Sciatic nerve (tissue), 2 donors: ENCODE measurements around the gene NR2E1. TPM values are rescaled to one million over a fixed set of nuclear protein-coding genes. Genes with fewer than 3 reads are reported as not detected.

ENCODE experiments used
- ATAC-seq: fragments of 200-7000 bp; cut with Tn5 transposase; one replicate; pipeline ENCODE4 v1.9.1; 2020; ENCODE audit warnings: mild to moderate bottlenecking, moderate library complexity
- DNase-seq: peaks from one replicate; pipeline ENCODE4 v3.0.0-alpha.2; 2020; ENCODE audit warnings: low spot score
- intact Hi-C: fragments of 100-400 bp; cut with DNase I; formaldehyde crosslinking; loops from one replicate; pipeline ENCODE4 v1.14.2; 2022
- total RNA-seq: library from RNA; stranded (reverse); fragmentation: NEBNext Ultra II Directional; extraction: Animal tissue kit (Norgen Biotek cat#: 25700); gene quantifications from one replicate; pipeline ENCODE4 v1.2.1, GENCODE V29; 2021
- donor health status: DM: no; HTN: no; CAD: no.
- donor health status: DM: no; HTN: no; CAD: no.

The NR2E1 gene
- total RNA-seq, 1 donor from 2014 or later, result not detected

DNA sequence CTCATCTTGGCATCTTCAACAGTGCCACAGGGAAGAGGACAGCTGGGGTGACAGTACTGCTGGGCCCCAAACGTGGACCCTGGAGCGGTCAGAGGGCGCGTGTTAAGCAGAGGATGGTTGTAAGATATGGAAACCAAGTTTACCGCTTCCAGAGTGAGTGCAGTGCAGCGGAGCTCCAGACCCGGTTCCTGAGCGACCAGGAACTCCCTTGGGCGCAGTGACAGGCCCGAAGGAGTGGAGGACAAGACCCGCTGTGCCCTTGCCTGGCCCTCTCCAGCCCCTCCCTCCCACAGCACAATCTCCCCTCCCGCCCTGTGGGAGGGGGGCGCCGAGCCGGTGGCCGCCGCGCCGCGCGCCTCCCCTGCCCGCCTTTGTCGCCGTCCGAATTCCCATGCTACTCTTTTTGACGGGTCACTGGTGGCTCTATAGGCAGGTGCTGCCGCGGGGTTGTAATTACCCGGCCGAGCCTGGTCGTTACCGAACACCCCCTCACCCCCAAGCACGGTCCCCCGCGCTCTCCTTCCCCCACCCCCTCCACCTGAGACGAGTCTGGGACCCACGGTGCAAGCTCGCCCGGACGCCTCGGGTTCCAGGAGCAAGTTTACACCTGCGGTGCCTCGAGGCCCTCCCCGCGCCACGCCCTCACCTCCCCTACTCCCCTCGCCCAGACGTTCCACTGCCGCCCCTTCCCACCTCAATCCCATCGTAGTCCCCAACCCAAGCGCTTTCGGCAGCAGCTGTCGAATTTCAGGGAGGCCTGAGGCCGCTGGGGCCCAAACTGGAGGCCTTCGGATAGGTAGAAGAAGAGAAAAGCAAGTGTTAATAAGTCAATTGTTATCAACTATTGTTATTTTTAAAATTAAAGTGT lies 3.9 kb downstream of the NR2E1 start:
- no peak for DNase-seq
- intact Hi-C loops, result no loop called here
- peak; percentile 28 for ATAC-seq

DNA sequence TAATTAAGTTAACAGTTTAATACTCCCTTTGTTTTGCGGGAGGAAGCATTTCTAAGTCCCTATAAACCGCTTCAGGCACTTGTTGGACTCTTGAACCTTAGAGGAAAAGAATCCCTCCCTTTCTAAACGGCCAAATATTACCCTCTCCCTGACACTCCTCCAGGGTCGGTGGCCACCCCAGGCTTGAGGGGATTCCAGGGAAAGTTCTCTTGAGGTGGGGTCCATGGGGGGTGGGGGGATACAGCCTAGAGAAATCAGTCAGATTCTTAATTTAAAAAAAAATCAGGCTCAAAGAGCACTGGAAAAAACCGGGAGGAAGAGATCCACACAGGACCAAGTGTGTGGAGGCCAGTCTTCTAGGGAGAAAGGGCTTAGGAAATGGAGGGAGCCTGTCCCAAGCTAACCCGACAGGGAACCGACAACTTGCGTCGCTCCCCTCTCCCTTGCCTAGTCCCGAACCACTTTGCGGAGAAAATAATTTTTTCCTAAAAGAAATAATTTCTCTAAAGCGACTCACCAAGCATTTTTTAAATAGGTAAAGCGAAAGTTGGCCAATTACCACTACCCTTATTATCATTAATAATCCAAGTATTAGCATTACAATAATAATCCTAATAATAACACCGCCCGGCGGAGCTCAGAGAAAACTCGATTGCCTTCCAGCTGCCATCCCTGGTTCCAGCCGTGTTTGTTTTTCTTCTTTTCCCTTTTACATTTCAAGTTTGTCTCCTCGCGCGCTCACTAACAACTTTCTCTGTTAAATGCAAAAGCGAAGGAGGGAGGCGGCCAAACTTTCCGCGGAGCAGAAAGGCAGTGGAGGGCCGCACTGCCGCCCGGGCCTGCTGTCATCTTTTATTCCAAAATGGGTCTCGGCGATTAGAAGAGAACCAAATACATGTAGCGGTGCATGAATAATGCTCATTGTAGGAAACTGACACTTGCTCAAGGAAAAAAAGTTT lies 4.8 kb downstream of the NR2E1 start:
- no peak for ATAC-seq

DNA sequence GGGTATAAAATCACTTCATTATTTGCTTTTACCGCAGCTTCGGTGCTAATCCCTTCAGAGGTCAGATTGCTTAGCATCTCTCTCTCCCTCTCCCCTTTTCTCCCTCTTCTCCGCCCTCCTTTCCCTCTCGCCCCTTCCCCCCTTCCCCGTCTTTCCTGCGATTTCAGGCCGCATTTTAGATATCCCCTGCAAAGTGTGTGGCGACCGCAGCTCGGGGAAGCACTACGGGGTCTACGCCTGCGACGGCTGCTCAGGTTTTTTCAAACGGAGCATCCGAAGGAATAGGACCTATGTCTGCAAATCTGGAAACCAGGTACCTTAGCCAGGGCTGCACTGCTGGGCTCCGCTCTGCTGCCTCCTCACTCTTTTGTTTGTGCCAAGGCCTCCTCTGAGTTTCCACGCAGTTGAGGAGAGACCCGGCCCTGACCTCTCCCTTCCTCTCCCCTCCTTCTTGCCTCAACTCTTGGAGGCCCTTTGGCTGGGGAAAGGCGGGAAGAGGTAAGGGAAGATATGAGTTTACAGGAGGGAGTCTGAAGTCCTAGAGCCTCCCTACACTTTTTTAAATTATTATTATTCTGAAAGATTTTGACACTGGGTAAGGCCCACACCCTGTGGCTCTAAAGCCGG lies 5.6 kb downstream of the NR2E1 start:
- DNase-seq, result no peak
- ATAC-seq, result no peak
- intact Hi-C loops, result no loop called here

More for the DNA sequence above, 4.8 kb downstream of the NR2E1 start:
- DNase-seq, result no peak
- intact Hi-C loops, result no loop called here

DNA sequence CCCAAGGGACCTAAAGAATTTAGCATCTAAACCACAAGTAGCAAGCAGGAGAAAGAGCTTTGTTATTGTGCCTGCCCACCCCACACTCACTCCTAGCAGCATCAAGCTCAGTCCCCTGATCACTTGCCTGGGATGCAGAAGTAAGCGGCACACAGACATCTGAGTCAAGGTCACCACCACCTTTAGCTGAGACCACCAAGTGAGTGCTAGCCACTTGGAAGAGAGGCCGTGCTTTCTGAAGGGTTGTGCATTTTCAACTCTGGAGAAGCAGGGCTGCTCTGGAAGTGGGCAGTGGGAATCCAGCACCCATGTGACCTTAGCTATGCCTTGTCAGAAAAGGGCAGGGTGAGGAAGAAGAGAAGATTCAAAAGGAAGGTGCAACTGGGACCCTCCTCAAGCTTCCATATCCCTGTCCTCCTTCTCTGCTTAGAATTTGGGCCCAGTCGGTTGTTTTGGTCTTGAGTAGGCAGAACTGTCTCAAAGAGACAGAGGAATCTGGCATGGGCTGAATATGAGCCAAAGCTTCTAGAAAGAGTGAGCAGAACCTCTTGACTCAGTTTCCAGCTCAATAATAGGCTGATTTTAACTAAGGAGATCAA lies 6.2 kb downstream of the NR2E1 start:
- ATAC-seq, result no peak
- no peak for DNase-seq
- intact Hi-C loops, result no loop called here

- peak; percentile 46 for ATAC-seq
- DNase-seq, result no peak
- intact Hi-C loops, result no loop called here
Measured at GRCh38 chr6:108174371-108175175, 8.8 kb downstream of the NR2E1 start.

DNA sequence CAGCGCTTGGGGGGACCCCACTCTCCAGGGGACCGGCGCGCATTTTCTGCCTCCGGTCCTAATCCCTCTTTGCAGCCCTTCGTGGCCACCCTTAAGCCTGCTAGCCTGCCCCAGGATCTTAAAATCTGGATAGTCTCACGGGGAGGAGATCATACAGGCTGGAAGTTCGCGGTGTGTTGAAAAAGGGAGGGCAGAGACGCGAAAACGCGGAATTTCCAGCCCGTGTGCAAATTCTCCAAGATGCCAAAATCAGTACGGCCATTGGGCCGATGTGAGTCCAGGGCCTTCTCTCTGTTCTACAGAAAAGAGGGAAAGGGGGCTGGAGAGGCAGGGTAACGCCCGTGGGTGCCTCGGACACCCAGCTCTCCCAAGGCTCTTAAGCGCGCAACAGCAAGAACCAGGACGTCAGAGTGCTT lies 9.4 kb downstream of the NR2E1 start:
- intact Hi-C loops, result no loop called here
- ATAC-seq, result no peak
- DNase-seq, result no peak

DNA sequence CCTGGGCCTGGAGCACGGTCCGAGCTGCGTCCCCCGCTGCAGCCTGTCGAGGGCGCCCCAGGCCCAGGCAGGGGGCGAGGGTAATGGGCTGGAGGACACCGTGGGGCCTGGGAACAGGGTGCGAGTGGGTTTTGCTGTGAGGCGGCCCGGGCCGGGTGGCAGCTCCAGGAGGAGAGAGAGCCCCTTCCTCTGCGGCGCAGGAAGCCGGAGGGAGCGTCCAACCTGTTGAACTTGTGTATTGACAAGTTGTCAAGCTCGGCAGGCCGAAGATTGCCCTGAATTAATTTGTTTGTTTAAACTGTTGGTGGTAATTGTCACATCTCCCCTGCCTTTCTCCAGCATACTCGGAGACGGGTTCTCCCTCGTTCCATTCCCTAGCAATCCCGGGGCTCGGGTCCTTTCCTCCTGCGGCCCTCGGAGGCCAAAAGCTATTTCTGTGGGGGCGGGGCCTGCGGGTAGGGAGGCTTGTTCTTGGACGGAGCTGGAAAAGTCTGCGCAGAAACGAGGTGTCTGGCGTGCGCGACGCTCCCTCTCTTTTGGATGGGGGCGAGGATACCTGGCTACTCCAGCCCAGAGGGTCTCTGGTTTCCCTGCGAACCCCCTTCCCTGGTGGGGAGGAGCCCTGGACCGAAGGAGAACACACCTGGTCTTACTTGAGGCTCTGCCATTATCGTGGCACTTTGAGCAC lies 9.9 kb downstream of the NR2E1 start:
- DNase-seq, result no peak
- ATAC-seq, result no peak
- intact Hi-C loops, result no loop called here

DNA sequence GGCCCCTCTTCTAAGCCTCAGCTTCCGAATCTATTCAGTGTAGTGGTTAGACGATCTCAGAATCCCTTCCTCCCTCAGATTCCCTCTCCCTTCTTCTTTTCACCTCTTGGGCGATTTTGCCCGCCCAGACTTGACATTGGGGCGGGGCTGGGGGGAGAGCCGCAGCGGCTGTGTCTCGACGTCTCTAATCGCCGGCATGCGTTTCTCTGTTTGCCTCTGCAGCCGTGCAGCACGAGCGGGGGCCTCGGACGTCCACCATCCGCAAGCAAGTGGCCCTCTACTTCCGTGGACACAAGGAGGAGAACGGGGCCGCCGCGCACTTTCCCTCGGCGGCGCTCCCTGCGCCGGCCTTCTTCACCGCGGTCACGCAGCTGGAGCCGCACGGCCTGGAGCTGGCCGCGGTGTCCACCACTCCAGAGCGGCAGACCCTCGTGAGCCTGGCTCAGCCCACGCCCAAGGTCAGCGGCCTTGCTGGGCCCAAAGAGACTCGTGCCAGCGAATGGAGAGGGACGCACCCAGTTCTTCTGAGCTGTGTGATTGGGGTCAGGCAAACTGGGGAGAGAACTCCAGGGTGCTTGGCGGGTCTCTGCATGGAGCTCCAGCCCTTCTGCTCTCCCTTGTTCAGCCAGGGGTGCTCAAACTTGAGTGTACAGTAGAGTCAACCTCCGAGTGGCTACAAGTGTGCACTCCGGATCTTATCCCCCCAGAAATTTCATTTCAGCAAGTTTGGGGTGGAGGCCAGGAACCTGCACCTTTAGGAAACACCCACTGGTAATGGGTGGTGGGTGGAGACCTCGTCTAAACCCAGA lies 10.7 kb downstream of the NR2E1 start:
- ATAC-seq (no peak), DNase-seq (no peak)
- intact Hi-C loops, result no loop called here

DNA sequence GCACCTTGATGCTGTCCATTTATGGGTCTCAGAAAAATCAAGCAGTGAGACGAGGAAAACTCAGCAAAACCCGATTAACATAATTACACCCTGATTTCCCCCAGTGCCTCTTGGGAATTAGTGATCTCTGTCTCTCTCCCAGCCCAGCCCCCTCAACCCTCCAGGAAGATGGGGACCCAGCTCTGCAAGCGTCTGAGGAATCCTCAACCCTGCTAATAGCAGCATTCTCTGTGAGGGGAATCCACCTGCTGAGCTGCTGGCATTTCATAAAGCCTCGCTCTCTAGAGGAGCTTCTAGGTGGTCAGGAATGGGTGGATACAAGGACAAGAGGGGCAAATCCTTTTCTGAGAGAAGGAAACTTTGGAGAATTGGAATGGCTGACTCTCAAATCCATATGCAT lies 13.9 kb downstream of the NR2E1 start:
- intact Hi-C loops, result no loop called here
- DNase-seq (no peak), ATAC-seq (no peak)

DNA sequence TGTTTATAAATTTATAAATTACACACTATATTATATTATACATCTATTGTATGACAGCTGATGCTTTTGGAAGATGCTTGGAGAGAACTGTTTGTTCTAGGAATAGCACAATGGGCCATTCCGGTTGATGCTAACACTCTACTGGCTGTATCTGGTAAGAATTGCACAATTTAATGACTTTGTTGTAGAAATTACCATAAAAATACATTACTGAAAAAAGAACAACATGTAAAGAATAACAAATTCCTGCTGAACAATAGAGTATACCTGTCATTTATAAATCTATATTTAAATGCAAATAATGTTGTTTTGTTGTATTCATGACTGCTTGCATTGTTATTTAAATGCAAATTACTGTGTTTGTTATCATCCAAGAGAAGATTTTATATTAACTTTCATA lies 14.4 kb downstream of the NR2E1 start:
- no peak for ATAC-seq
- intact Hi-C loops, result no loop called here
- DNase-seq, result no peak

GRCh38 chr6:108180776-108181175 lies 15.0 kb downstream of the NR2E1 start:
- intact Hi-C loops, result no loop called here
- no peak for ATAC-seq
- no peak for DNase-seq

GRCh38 chr6:108186226-108186625 lies 20.4 kb downstream of the NR2E1 start:
- no peak for DNase-seq
- no peak for ATAC-seq
- intact Hi-C loops, result no loop called here

DNA sequence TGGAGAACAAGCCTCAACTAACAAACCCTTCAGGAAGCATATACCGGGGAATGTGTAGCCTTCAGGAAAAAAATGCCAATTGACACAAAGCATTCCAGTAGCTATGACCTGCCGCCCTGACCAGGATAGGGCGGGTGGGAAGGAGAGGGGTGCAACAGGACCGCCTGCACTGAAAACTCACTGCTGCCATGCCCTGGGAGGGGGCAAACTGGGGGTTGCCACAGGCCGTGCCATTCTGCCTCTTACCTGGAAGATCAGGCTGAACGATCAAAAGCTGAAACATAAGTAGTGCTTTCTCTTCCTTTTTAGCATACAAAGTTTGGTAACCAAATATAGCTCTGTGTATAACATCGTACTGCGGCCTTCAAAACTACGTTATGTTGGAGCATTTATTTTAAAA lies 21.7 kb downstream of the NR2E1 start:
- intact Hi-C loops, result no loop called here
- no peak for ATAC-seq
- DNase-seq, result no peak

GRCh38 chr6:108193131-108193530 lies 27.3 kb downstream of the NR2E1 start:
- no peak for DNase-seq
- intact Hi-C loops, result no loop called here
- ATAC-seq, result no peak

GRCh38 chr6:108193835-108194234 lies 28.0 kb downstream of the NR2E1 start:
- ATAC-seq, result no peak
- no peak for DNase-seq
- intact Hi-C loops, result no loop called here

GRCh38 chr6:108194503-108194902 lies 28.7 kb downstream of the NR2E1 start:
- ATAC-seq (no peak), DNase-seq (no peak)
- intact Hi-C loops, result no loop called here

DNA sequence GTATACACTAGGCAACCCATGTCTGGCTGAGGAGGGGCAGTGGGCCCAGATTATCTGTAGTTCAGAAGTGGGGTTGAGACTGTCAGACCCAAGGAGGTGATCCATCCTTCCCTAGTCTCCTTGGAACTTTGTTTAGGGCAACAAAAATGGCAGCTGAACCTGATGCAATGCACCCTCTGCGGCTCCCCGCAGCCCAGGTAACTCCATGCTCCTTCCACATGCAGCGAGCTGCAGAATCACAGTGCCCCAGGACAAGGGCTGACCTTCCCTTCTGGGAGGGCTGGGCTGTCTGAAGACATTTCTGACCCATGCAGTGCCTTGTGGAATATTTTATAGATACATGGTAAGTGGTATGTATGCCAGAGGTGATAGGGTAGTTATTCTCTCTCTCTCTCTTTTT lies 29.4 kb downstream of the NR2E1 start:
- no peak for DNase-seq
- intact Hi-C loops, result no loop called here
- no peak for ATAC-seq
